A673 (cell line): ENCODE data around the gene ESRRG. TPM values are rescaled to one million over a fixed set of nuclear protein-coding genes. Genes with fewer than 3 reads are reported as not detected.

ENCODE experiments used
- BruUV-seq: library from RNA; stranded (reverse); fragments of 400-500 nt; replicated peaks from 2 replicates; lab custom pipeline; 2021; lab: Mats Ljungman, UMichigan
- CTCF ChIA-PET: fragments of 300-600 bp; sonication (Branson Sonifier 250); formaldehyde crosslinking; loops from one replicate; lab custom pipeline; 2022; ENCODE audit warnings: antibody characterized with exemption; lab: Charles Lee
- POLR2A ChIA-PET: fragments of 300-600 bp; sonication (Branson Sonifier 250); formaldehyde crosslinking; loops from one replicate; lab custom pipeline; 2022; ENCODE audit warnings: antibody characterized with exemption; ENCODE audit not compliant: low non-redundant PET; lab: Charles Lee
- DNase-seq: peaks from one replicate; pipeline ENCODE4 v3.0.0-alpha.2; 2015; ENCODE audit warnings: low spot score
- H3K27ac ChIP-seq: fragments of 200-600 bp; sonication (generic); 2 replicates; pipeline ENCODE4 v1.5.1; 2016; ENCODE audit warnings: mixed run types, low read depth, mild to moderate bottlenecking, mixed read lengths, antibody characterized with exemption, low read length; ENCODE audit not compliant: poor library complexity, severe bottlenecking
- H3K27me3 ChIP-seq: fragments of 200-600 bp; sonication (generic); replicated peaks from 2 replicates; pipeline ENCODE4 v1.6.1; 2017; ENCODE audit warnings: mixed run types, low read depth, mild to moderate bottlenecking, mixed read lengths, antibody characterized with exemption, low read length; ENCODE audit not compliant: insufficient read depth, poor library complexity
- H3K36me3 ChIP-seq: fragments of 200-600 bp; sonication (generic); 2 replicates; pipeline ENCODE4 v1.6.1; 2016; ENCODE audit warnings: mixed run types, mild to moderate bottlenecking, mixed read lengths, antibody characterized with exemption, low read length; ENCODE audit not compliant: insufficient read depth, poor library complexity, severe bottlenecking
- H3K4me1 ChIP-seq: fragments of 200-600 bp; sonication (generic); 2 replicates; pipeline ENCODE4 v1.6.1; 2017; ENCODE audit warnings: mixed run types, mild to moderate bottlenecking, mixed read lengths, antibody characterized with exemption, low read length; ENCODE audit not compliant: insufficient read depth, poor library complexity, severe bottlenecking
- H3K4me3 ChIP-seq: fragments of 200-600 bp; sonication (generic); 2 replicates; pipeline ENCODE4 v1.5.1; 2016; ENCODE audit warnings: low read depth, mixed run types, mild to moderate bottlenecking, mixed read lengths, low read length; ENCODE audit not compliant: poor library complexity, severe bottlenecking
- H3K9me3 ChIP-seq: fragments of 200-600 bp; sonication (generic); 2 replicates; pipeline ENCODE4 v1.6.1; 2016; ENCODE audit warnings: mixed run types, low read depth, mild to moderate bottlenecking, mixed read lengths, antibody characterized with exemption, low read length; ENCODE audit not compliant: poor library complexity, severe bottlenecking
- CTCF ChIP-seq: fragments of 300-800, 200-600 bp; sonication (generic); conservative IDR thresholded peaks from 2 replicates; pipeline ENCODE4 v1.5.1; 2017; ENCODE audit warnings: low read depth, mild to moderate bottlenecking, antibody characterized with exemption, low read length, moderate library complexity, mixed read lengths
- EZH2 ChIP-seq: fragments of 200-600 bp; sonication (generic); IDR thresholded peaks from 2 replicates; pipeline ENCODE4 v1.6.1; 2017; ENCODE audit warnings: borderline replicate concordance, low read depth, mild to moderate bottlenecking, mixed read lengths, antibody characterized with exemption, low read length; ENCODE audit not compliant: poor library complexity, severe bottlenecking
- intact Hi-C: fragments of 100-400 bp; cut with micrococcal nuclease; formaldehyde crosslinking; loops from one replicate; pipeline ENCODE4 v1.10.0; 2022; ENCODE audit not compliant: unreplicated experiment
- total RNA-seq: library from RNA; stranded (reverse); gene quantifications from 2 replicates; pipeline ENCODE4 v1.2.3, GENCODE V29; 2021

Gene ESRRG
- total RNA-seq, 1 experiment from 2014 or later, result not detected

GRCh38 chr1:216750961-216751360, 27.7 kb upstream of the ESRRG start:
- ChIA-PET POLR2A (no interaction called here), CTCF (no interaction called here)
- intact Hi-C loops, result no loop called here

GRCh38 chr1:216750031-216750627, 26.9 kb upstream of the ESRRG start:
- ChIA-PET POLR2A (no interaction called here), CTCF (no interaction called here)
- Histone ChIP-seq H3K4me3 (no peak overlapping the region), H3K4me1 (no peaks in the 10 kb centered on the region), H3K27ac (no peak overlapping the region), H3K9me3 (no peaks in the 10 kb centered on the region), H3K36me3 (no peaks in the 10 kb centered on the region), H3K27me3 (peaks cover 11% of the 10 kb centered on the region)
- BruUV-seq, result no TSS peak
- intact Hi-C loops, result no loop called here
- peak; percentile 49 for DNase-seq
- TF ChIP-seq CTCF (peak; percentile 58), EZH2 (no peak)

More at GRCh38 chr1:216750961-216751360, 27.7 kb upstream of the ESRRG start:
- TF ChIP-seq CTCF, result no peak
- no peak for TF ChIP-seq EZH2
- no peak overlapping the region for H3K4me3 ChIP-seq
- no peaks in the 10 kb centered on the region for H3K4me1 ChIP-seq
- H3K9me3 ChIP-seq, result no peaks in the 10 kb centered on the region
- H3K27ac ChIP-seq, result no peak overlapping the region
- H3K27me3 ChIP-seq, result peaks cover 11% of the 10 kb centered on the region
- BruUV-seq, result no TSS peak
- no peak for DNase-seq
- no peaks in the 10 kb centered on the region for H3K36me3 ChIP-seq

DNA sequence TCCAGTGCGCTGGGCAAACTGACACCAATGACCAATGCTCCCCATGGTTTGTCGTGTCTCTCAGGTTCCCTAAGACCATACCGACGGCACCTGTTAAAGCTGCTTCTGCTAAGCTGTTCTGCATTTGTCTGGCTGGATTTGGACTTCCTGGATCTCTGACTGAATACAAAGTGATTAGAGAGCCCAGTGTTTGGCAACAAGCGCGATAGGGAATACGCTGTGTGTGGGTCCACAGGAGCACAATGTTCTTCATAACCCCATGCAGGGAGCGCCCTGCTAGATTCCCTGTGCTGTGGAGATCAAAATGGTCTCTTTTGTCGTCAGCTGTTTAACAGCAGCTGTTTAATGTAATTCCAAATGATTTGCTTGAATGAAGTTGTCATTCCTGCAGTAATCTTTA, 26.0 kb upstream of the ESRRG start:
- DNase-seq, result no peak
- ChIA-PET POLR2A (no interaction called here), CTCF (no interaction called here)
- H3K4me3 ChIP-seq, result no peak overlapping the region
- no peaks in the 10 kb centered on the region for H3K4me1 ChIP-seq
- H3K9me3 ChIP-seq, result no peaks in the 10 kb centered on the region
- BruUV-seq, result no TSS peak
- no peak overlapping the region for H3K27ac ChIP-seq
- no peak for TF ChIP-seq EZH2
- TF ChIP-seq CTCF, result no peak
- H3K27me3 ChIP-seq, result peaks cover 11% of the 10 kb centered on the region
- intact Hi-C loops, result loop anchor here (5.0 to 10.0 kb wide), 3 partner anchors 434 to 754 kb away; no protein-coding TSS in a partner anchor
- H3K36me3 ChIP-seq, result no peaks in the 10 kb centered on the region
